Stimulated activated memory B cell treated with anti-CD40 and anti-IgM and Interleukin-4, amounts not matched to agents 10 μg/mL and 1 μg/mL and 100 μg/mL, for 72 hours (primary cell): Measurements from ENCODE around the gene ZNRD2.

Experiments used
- ATAC-seq: fragments of 150-1000 bp; cut with Tn5 transposase; 2 replicates; pipeline ENCODE4 v1.10.0; 2021
- H3K27ac Mint-ChIP-seq: one replicate; pipeline ENCODE4 v1.8.0; 2022; ENCODE audit warnings: mild to moderate bottlenecking, mixed read lengths
- H3K27me3 Mint-ChIP-seq: one replicate; pipeline ENCODE4 v1.8.0; 2022; ENCODE audit warnings: mixed read lengths
- H3K36me3 Mint-ChIP-seq: one replicate; pipeline ENCODE4 v1.8.0; 2022; ENCODE audit warnings: mixed read lengths
- H3K4me1 Mint-ChIP-seq: one replicate; pipeline ENCODE4 v1.8.0; 2022; ENCODE audit warnings: mixed read lengths
- H3K4me3 Mint-ChIP-seq: one replicate; pipeline ENCODE4 v1.8.0; 2022; ENCODE audit warnings: mild to moderate bottlenecking, moderate library complexity, mixed read lengths
- H3K9me3 Mint-ChIP-seq: one replicate; pipeline ENCODE4 v1.8.0; 2022; ENCODE audit warnings: mixed read lengths

Gene ZNRD2

GRCh38 chr11:65573391-65574079, 3.3 kb downstream of the ZNRD2 start:
- Mint-ChIP-seq H3K27me3 (no peaks in the 10 kb centered on the region), H3K9me3 (no peaks in the 10 kb centered on the region)
- ATAC-seq = no peak

GRCh38 chr11:65574109-65574810, 4.0 kb downstream of the ZNRD2 start:
- peak; percentile 59 for ATAC-seq
- Mint-ChIP-seq H3K4me3 (peak overlapping the region; percentile 90), H3K9me3 (no peaks in the 10 kb centered on the region), H3K27ac (peak overlapping the region; percentile 69), H3K36me3 (peaks cover 16% of the 10 kb centered on the region), H3K4me1 (peaks cover 72% of the 10 kb centered on the region), H3K27me3 (no peaks in the 10 kb centered on the region)

More at GRCh38 chr11:65573391-65574079, 3.3 kb downstream of the ZNRD2 start:
- Mint-ChIP-seq H3K4me3 (peak overlapping the region; percentile 90), H3K4me1 (peaks cover 74% of the 10 kb centered on the region), H3K36me3 (peaks cover 9% of the 10 kb centered on the region), H3K27ac (peak overlapping the region; percentile 69)

- no peaks in the 10 kb centered on the region for H3K9me3 Mint-ChIP-seq
- peak; percentile 0 for ATAC-seq
- H3K36me3 Mint-ChIP-seq = peaks cover 24% of the 10 kb centered on the region
- H3K4me3 Mint-ChIP-seq = peak overlapping the region; percentile 82
- H3K27me3 Mint-ChIP-seq = no peaks in the 10 kb centered on the region
- peaks cover 70% of the 10 kb centered on the region for H3K4me1 Mint-ChIP-seq
- peak overlapping the region; percentile 69 for H3K27ac Mint-ChIP-seq
These were observed 4.7 kb downstream of the ZNRD2 start for GRCh38 chr11:65574811-65575567.

GRCh38 chr11:65575568-65576231, 5.4 kb downstream of the ZNRD2 start, which contains the start of gene EHBP1L1:
EHBP1L1 (plus strand) TSS chr11:65576053; CDS start chr11:65576303, 250 bp downstream.
- Mint-ChIP-seq H3K4me1 (peaks cover 64% of the 10 kb centered on the region), H3K27me3 (no peaks in the 10 kb centered on the region), H3K4me3 (peak within 1 kb of the TSS; percentile 85), H3K27ac (peak within 1 kb of the TSS; percentile 69), H3K9me3 (no peaks in the 10 kb centered on the region), H3K36me3 (peaks cover 29% of the 10 kb centered on the region)
- peak; percentile 56 for ATAC-seq

- H3K36me3 Mint-ChIP-seq = peaks cover 32% of the 10 kb centered on the region
- peaks cover 57% of the 10 kb centered on the region for H3K4me1 Mint-ChIP-seq
- H3K27ac Mint-ChIP-seq = peak overlapping the region; percentile 69
- H3K9me3 Mint-ChIP-seq = no peaks in the 10 kb centered on the region
- ATAC-seq = peak; percentile 0
- H3K27me3 Mint-ChIP-seq = no peaks in the 10 kb centered on the region
- H3K4me3 Mint-ChIP-seq = peak overlapping the region; percentile 85
These were observed 6.1 kb downstream of the ZNRD2 start for GRCh38 chr11:65576232-65576866.

- Mint-ChIP-seq H3K4me1 (peaks cover 54% of the 10 kb centered on the region), H3K4me3 (peak overlapping the region; percentile 85), H3K27ac (peak overlapping the region; percentile 69), H3K9me3 (no peaks in the 10 kb centered on the region), H3K27me3 (no peaks in the 10 kb centered on the region), H3K36me3 (peaks cover 40% of the 10 kb centered on the region)
- peak; percentile 10 for ATAC-seq
These were observed 6.8 kb downstream of the ZNRD2 start for GRCh38 chr11:65576867-65577755.

GRCh38 chr11:65577756-65578109, 7.5 kb downstream of the ZNRD2 start:
- peak overlapping the region; percentile 85 for H3K4me3 Mint-ChIP-seq

GRCh38 chr11:65578134-65578533, 7.9 kb downstream of the ZNRD2 start:
- Mint-ChIP-seq H3K4me3 (peak overlapping the region; percentile 85), H3K4me1 (peaks cover 56% of the 10 kb centered on the region), H3K36me3 (peaks cover 50% of the 10 kb centered on the region), H3K27me3 (no peaks in the 10 kb centered on the region), H3K27ac (peak overlapping the region; percentile 69), H3K9me3 (no peaks in the 10 kb centered on the region)
- ATAC-seq = no peak

More at GRCh38 chr11:65577756-65578109, 7.5 kb downstream of the ZNRD2 start:
- Mint-ChIP-seq H3K4me1 (peaks cover 56% of the 10 kb centered on the region), H3K9me3 (no peaks in the 10 kb centered on the region), H3K27me3 (no peaks in the 10 kb centered on the region), H3K27ac (peak overlapping the region; percentile 69), H3K36me3 (peaks cover 46% of the 10 kb centered on the region)
- ATAC-seq = no peak

GRCh38 chr11:65578667-65579066, 8.4 kb downstream of the ZNRD2 start:
- no peaks in the 10 kb centered on the region for H3K9me3 Mint-ChIP-seq
- H3K36me3 Mint-ChIP-seq = peaks cover 55% of the 10 kb centered on the region
- H3K4me1 Mint-ChIP-seq = peaks cover 54% of the 10 kb centered on the region
- no peaks in the 10 kb centered on the region for H3K27me3 Mint-ChIP-seq
- no peak for ATAC-seq
- peak overlapping the region; percentile 85 for H3K4me3 Mint-ChIP-seq
- H3K27ac Mint-ChIP-seq = peak overlapping the region; percentile 69

GRCh38 chr11:65579291-65579690, 9.0 kb downstream of the ZNRD2 start:
- no peaks in the 10 kb centered on the region for H3K9me3 Mint-ChIP-seq
- peaks cover 57% of the 10 kb centered on the region for H3K36me3 Mint-ChIP-seq
- no peaks in the 10 kb centered on the region for H3K27me3 Mint-ChIP-seq
- peak overlapping the region; percentile 69 for H3K27ac Mint-ChIP-seq
- H3K4me3 Mint-ChIP-seq = no peak overlapping the region
- H3K4me1 Mint-ChIP-seq = peaks cover 54% of the 10 kb centered on the region
- ATAC-seq = no peak

- no peaks in the 10 kb centered on the region for H3K27me3 Mint-ChIP-seq
- peak overlapping the region; percentile 48 for H3K27ac Mint-ChIP-seq
- ATAC-seq = no peak
- H3K4me3 Mint-ChIP-seq = no peak overlapping the region
- H3K36me3 Mint-ChIP-seq = peaks cover 60% of the 10 kb centered on the region
- no peaks in the 10 kb centered on the region for H3K9me3 Mint-ChIP-seq
- H3K4me1 Mint-ChIP-seq = peaks cover 50% of the 10 kb centered on the region
These were observed 9.9 kb downstream of the ZNRD2 start for GRCh38 chr11:65580031-65580692.

GRCh38 chr11:65580756-65581155, 10.5 kb downstream of the ZNRD2 start:
- no peak for ATAC-seq
- Mint-ChIP-seq H3K9me3 (no peaks in the 10 kb centered on the region), H3K36me3 (peaks cover 64% of the 10 kb centered on the region), H3K4me3 (no peak overlapping the region), H3K4me1 (peaks cover 52% of the 10 kb centered on the region), H3K27ac (peak overlapping the region; percentile 48), H3K27me3 (no peaks in the 10 kb centered on the region)

GRCh38 chr11:65581928-65582327, 11.7 kb downstream of the ZNRD2 start:
- H3K9me3 Mint-ChIP-seq = no peaks in the 10 kb centered on the region
- peak overlapping the region; percentile 38 for H3K27ac Mint-ChIP-seq
- H3K4me3 Mint-ChIP-seq = no peak overlapping the region
- H3K27me3 Mint-ChIP-seq = no peaks in the 10 kb centered on the region
- peaks cover 58% of the 10 kb centered on the region for H3K4me1 Mint-ChIP-seq
- peaks cover 76% of the 10 kb centered on the region for H3K36me3 Mint-ChIP-seq
- no peak for ATAC-seq
